Liver (tissue), 9 donors: ENCODE results near the gene CHMP5. TPM values are rescaled to one million over a fixed set of nuclear protein-coding genes. Genes with fewer than 3 reads are reported as not detected.

Source experiments
- DNase-seq: peaks from one replicate; pipeline ENCODE4 v3.0.0-alpha.2; 2017; ENCODE audit warnings: low spot score
- H3K27ac ChIP-seq, 2 donors: one replicate each; pipeline ENCODE4 v1.7.0; 2013; ENCODE audit warnings: inconsistent platforms in 2 of 2, low read length in 2 of 2, control low read depth in 1 of 2, low read depth in 1 of 2, mild to moderate bottlenecking in 1 of 2
- H3K27me3 ChIP-seq, 4 donors: one replicate each; pipeline versions ENCODE4 v1.6.1 to v1.7.0; 2013; ENCODE audit warnings: low read length in 3 of 4, inconsistent platforms in 1 of 4, mild to moderate bottlenecking in 1 of 4, moderate library complexity in 1 of 4; ENCODE audit not compliant: control insufficient read depth in 4 of 4, insufficient read depth in 4 of 4
- H3K36me3 ChIP-seq, 4 donors: one replicate each; pipeline versions ENCODE4 v1.6.1 to v1.7.0; 2013; ENCODE audit warnings: low read length in 3 of 4, mild to moderate bottlenecking in 3 of 4, low read depth in 1 of 4, moderate library complexity in 1 of 4; ENCODE audit not compliant: control insufficient read depth in 4 of 4, insufficient read depth in 3 of 4
- H3K4me1 ChIP-seq, 4 donors: one replicate each; pipeline versions ENCODE4 v1.6.1 to v1.7.0; 2013; ENCODE audit warnings: low read length in 3 of 4, mild to moderate bottlenecking in 3 of 4, moderate library complexity in 1 of 4; ENCODE audit not compliant: control insufficient read depth in 4 of 4, insufficient read depth in 4 of 4
- H3K4me3 ChIP-seq, 3 donors: one replicate each; pipeline versions ENCODE4 v1.6.1 to v1.7.0; 2013; ENCODE audit warnings: low read length in 3 of 3, control low read depth in 1 of 3, low read depth in 1 of 3, mild to moderate bottlenecking in 1 of 3
- H3K9ac ChIP-seq, 2 donors: one replicate each; pipeline ENCODE4 v1.7.0; 2013; ENCODE audit warnings: low read length in 2 of 2, mild to moderate bottlenecking in 2 of 2, moderate library complexity in 2 of 2, control low read depth in 1 of 2, low read depth in 1 of 2
- H3K9me3 ChIP-seq, 4 donors: one replicate each; pipeline versions ENCODE4 v1.6.1 to v1.7.0; 2013; ENCODE audit warnings: low read length in 3 of 4; ENCODE audit not compliant: control insufficient read depth in 4 of 4
- EGR1 ChIP-seq, 2 donors: IDR thresholded peaks; 2 replicates each; pipeline ENCODE4 v1.6.1; 2016 to 2018; ENCODE audit warnings: antibody characterized with exemption in 2 of 2, low read depth in 2 of 2
- FOXA1 ChIP-seq: IDR thresholded peaks from 2 replicates; pipeline ENCODE4 v1.6.1; 2016; ENCODE audit warnings: antibody characterized with exemption
- FOXA2 ChIP-seq: IDR thresholded peaks from 2 replicates; pipeline ENCODE4 v1.6.1; 2016; ENCODE audit warnings: antibody characterized with exemption
- GABPA ChIP-seq, 2 donors: IDR thresholded peaks in 1 of 2; conservative IDR thresholded peaks in 1 of 2; 2 replicates each; pipeline ENCODE4 v1.6.1; 2016; ENCODE audit warnings: antibody characterized with exemption in 2 of 2, mild to moderate bottlenecking in 1 of 2, moderate library complexity in 1 of 2
- HNF4A ChIP-seq, 2 donors: conservative IDR thresholded peaks; 2 replicates each; pipeline ENCODE4 v1.6.1; 2016; ENCODE audit warnings: antibody characterized with exemption in 2 of 2, mild to moderate bottlenecking in 2 of 2
- HNF4G ChIP-seq: IDR thresholded peaks from 2 replicates; pipeline ENCODE4 v1.6.1; 2016; ENCODE audit warnings: antibody characterized with exemption
- JUND ChIP-seq, 2 donors: IDR thresholded peaks; 2 replicates each; pipeline ENCODE4 v1.6.1; 2016; ENCODE audit warnings: antibody characterized with exemption in 2 of 2
- NR2F2 ChIP-seq: IDR thresholded peaks from 2 replicates; pipeline ENCODE4 v1.6.1; 2016; ENCODE audit warnings: antibody characterized with exemption
- RXRA ChIP-seq, 2 donors: IDR thresholded peaks; 2 replicates each; pipeline ENCODE4 v1.6.1; 2017 to 2018; ENCODE audit warnings: antibody characterized with exemption in 2 of 2, mild to moderate bottlenecking in 1 of 2
- SP1 ChIP-seq: IDR thresholded peaks from 2 replicates; pipeline ENCODE4 v1.6.1; 2018; ENCODE audit warnings: antibody characterized with exemption, mild to moderate bottlenecking
- TAF1 ChIP-seq: conservative IDR thresholded peaks from 2 replicates; pipeline ENCODE4 v1.6.1; 2016; ENCODE audit warnings: antibody characterized with exemption, mild to moderate bottlenecking
- YY1 ChIP-seq: IDR thresholded peaks from 2 replicates; pipeline ENCODE4 v1.6.1; 2016; ENCODE audit warnings: antibody characterized with exemption, mild to moderate bottlenecking
- WGBS: extraction: QIAGEN DNeasy Blood & Tissue Kit; methylation state at CpG from one replicate; pipeline ENCODE4 v1.1.7; 2013; 5-methylcytosine and 5-hydroxymethylcytosine counted together
- polyA plus RNA-seq, 2 donors: library from polyadenylated mRNA; stranded (reverse) in 1 of 2; unstranded in 1 of 2; fragments of 200-250 nt in 1 of 2; fragments of >200 nt in 1 of 2; fragmentation: Nextera tagmentation in 1 of 2; extraction: Ambion mirVana in 1 of 2; gene quantifications; one replicate each; pipeline versions ENCODE4 v1.2.1 to v1.2.3, GENCODE V29; 2013 to 2015
- total RNA-seq, 2 donors: library from RNA; depleted of rRNA; stranded (reverse); fragments of >200 nt; gene quantifications; one replicate each; pipeline ENCODE4 v1.2.3, GENCODE V29; 2014
- TF ChIP-seq, protein P1 (sequence below): IDR thresholded peaks from 2 replicates; pipeline ENCODE4 v1.6.1; 2016; ENCODE audit warnings: antibody characterized with exemption
- TF ChIP-seq, protein P2 (sequence below): IDR thresholded peaks from 2 replicates; pipeline ENCODE4 v1.6.1; 2016; ENCODE audit warnings: antibody characterized with exemption
- TF ChIP-seq, protein P3 (sequence below): IDR thresholded peaks from 2 replicates; pipeline ENCODE4 v1.6.1; 2016; ENCODE audit warnings: antibody characterized with exemption, mild to moderate bottlenecking
- TF ChIP-seq, protein P4 (sequence below): IDR thresholded peaks from 2 replicates; pipeline ENCODE4 v1.6.1; 2016; ENCODE audit warnings: antibody characterized with exemption
- TF ChIP-seq, protein P5 (sequence below): fragments of 150-350 bp; IDR thresholded peaks from 2 replicates; pipeline ENCODE4 v1.5.1; 2017; ENCODE audit warnings: improper control_type of control experiment, low read depth, low read length; ENCODE audit not compliant: missing input control
- donor health status: healthy.
- donor health status: healthy.
- donor health status: healthy.
- donor health status: healthy.
- donor health status: healthy.

CHMP5 gene
- total and polyA plus RNA-seq, 4 donors = 23.2 to 34.8 (median 27.8) TPM

DNA sequence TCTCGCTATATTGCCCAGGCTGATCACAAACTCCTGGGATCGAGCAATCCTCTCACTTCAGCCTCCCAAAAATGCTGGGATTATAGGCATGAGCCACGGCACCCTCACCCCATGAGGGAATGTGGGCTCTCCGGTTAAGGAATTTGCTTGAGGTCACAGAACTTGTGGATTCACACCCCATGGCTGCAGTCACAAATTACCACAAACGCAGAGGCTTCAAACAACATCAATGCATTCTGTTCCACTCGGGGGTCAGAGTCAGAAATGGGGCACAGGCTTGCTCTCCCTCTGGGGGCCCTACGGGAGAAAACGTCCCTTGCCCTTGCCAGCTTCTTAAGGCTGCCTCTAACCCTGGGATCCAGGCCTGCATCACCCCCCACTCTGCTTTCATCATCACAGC is 37.1 kb upstream of the CHMP5 start:
- Histone ChIP-seq H3K4me3 (no peak overlapping the region), H3K27ac (no peak overlapping the region), H3K9ac (no peak overlapping the region), H3K9me3 (no peaks in the 10 kb centered on the region), H3K27me3 (no peaks in the 10 kb centered on the region), H3K36me3 (no peaks in the 10 kb centered on the region), H3K4me1 (peaks cover 0 to 4% (median 0%) of the 10 kb centered on the region in 4 donors)
- TF ChIP-seq, protein P1, sequence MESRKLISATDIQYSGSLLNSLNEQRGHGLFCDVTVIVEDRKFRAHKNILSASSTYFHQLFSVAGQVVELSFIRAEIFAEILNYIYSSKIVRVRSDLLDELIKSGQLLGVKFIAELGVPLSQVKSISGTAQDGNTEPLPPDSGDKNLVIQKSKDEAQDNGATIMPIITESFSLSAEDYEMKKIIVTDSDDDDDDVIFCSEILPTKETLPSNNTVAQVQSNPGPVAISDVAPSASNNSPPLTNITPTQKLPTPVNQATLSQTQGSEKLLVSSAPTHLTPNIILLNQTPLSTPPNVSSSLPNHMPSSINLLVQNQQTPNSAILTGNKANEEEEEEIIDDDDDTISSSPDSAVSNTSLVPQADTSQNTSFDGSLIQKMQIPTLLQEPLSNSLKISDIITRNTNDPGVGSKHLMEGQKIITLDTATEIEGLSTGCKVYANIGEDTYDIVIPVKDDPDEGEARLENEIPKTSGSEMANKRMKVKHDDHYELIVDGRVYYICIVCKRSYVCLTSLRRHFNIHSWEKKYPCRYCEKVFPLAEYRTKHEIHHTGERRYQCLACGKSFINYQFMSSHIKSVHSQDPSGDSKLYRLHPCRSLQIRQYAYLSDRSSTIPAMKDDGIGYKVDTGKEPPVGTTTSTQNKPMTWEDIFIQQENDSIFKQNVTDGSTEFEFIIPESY = no peak
- TF ChIP-seq EGR1 (IDR thresholded peaks at IDR 0.05; ENCODE audit: low read depth in 2 of 2) (no peak), YY1 (no peak), HNF4G (no peak), HNF4A (conservative IDR thresholded peaks at IDR 0.05) (no peak), FOXA2 (no peak), RXRA (IDR thresholded peaks at IDR 0.05) (no peak), TAF1 (no peak), NR2F2 (no peak), SP1 (no peak), FOXA1 (no peak), GABPA (IDR thresholded peaks at IDR 0.05 in 1 of 2, conservative IDR thresholded peaks at IDR 0.05 in 1 of 2) (no peak), JUND (IDR thresholded peaks at IDR 0.05) (no peak)
- TF ChIP-seq, protein P2, sequence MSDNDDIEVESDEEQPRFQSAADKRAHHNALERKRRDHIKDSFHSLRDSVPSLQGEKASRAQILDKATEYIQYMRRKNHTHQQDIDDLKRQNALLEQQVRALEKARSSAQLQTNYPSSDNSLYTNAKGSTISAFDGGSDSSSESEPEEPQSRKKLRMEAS = no peak
- TF ChIP-seq, protein P3, sequence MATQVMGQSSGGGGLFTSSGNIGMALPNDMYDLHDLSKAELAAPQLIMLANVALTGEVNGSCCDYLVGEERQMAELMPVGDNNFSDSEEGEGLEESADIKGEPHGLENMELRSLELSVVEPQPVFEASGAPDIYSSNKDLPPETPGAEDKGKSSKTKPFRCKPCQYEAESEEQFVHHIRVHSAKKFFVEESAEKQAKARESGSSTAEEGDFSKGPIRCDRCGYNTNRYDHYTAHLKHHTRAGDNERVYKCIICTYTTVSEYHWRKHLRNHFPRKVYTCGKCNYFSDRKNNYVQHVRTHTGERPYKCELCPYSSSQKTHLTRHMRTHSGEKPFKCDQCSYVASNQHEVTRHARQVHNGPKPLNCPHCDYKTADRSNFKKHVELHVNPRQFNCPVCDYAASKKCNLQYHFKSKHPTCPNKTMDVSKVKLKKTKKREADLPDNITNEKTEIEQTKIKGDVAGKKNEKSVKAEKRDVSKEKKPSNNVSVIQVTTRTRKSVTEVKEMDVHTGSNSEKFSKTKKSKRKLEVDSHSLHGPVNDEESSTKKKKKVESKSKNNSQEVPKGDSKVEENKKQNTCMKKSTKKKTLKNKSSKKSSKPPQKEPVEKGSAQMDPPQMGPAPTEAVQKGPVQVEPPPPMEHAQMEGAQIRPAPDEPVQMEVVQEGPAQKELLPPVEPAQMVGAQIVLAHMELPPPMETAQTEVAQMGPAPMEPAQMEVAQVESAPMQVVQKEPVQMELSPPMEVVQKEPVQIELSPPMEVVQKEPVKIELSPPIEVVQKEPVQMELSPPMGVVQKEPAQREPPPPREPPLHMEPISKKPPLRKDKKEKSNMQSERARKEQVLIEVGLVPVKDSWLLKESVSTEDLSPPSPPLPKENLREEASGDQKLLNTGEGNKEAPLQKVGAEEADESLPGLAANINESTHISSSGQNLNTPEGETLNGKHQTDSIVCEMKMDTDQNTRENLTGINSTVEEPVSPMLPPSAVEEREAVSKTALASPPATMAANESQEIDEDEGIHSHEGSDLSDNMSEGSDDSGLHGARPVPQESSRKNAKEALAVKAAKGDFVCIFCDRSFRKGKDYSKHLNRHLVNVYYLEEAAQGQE = no peak
- TF ChIP-seq, protein P4, sequence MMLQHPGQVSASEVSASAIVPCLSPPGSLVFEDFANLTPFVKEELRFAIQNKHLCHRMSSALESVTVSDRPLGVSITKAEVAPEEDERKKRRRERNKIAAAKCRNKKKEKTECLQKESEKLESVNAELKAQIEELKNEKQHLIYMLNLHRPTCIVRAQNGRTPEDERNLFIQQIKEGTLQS = no peak
- TF ChIP-seq, protein P5, sequence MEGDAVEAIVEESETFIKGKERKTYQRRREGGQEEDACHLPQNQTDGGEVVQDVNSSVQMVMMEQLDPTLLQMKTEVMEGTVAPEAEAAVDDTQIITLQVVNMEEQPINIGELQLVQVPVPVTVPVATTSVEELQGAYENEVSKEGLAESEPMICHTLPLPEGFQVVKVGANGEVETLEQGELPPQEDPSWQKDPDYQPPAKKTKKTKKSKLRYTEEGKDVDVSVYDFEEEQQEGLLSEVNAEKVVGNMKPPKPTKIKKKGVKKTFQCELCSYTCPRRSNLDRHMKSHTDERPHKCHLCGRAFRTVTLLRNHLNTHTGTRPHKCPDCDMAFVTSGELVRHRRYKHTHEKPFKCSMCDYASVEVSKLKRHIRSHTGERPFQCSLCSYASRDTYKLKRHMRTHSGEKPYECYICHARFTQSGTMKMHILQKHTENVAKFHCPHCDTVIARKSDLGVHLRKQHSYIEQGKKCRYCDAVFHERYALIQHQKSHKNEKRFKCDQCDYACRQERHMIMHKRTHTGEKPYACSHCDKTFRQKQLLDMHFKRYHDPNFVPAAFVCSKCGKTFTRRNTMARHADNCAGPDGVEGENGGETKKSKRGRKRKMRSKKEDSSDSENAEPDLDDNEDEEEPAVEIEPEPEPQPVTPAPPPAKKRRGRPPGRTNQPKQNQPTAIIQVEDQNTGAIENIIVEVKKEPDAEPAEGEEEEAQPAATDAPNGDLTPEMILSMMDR = no peak
- WGBS = 88% methylated on average over 8 of the region's 8 CpGs
- no peak for DNase-seq

DNA sequence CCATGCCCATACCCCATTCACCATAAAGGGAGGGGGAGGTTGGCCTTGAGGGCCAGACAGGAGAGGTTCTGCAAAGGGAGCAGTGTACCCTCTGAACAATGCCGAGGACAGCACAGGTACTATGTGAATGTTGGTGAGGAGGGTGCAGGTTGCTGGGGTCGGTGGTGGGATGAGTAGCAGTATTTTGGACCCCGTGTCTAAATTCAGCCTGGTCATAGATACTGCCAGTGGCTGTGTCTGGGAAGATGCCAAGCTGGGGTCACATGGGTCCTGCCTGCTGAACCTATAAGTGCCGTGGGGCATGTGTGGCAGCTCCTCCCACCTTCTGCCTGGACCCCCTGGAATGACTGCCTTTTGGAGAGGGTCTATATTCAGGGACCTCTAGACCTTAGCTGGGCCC is 36.2 kb upstream of the CHMP5 start:
- Histone ChIP-seq H3K27ac (no peak overlapping the region), H3K9ac (no peak overlapping the region), H3K27me3 (no peaks in the 10 kb centered on the region), H3K9me3 (no peaks in the 10 kb centered on the region), H3K36me3 (no peaks in the 10 kb centered on the region), H3K4me3 (no peak overlapping the region), H3K4me1 (peaks cover 0 to 4% (median 0%) of the 10 kb centered on the region in 4 donors)
- TF ChIP-seq HNF4G (no peak), SP1 (no peak)
- DNase-seq = no peak
- WGBS = 85% methylated on average over 4 of the region's 4 CpGs
